Measurements from ENCODE around the gene KATNAL1. TPM values are rescaled to one million over a fixed set of nuclear protein-coding genes. Genes with fewer than 3 reads are reported as not detected.

Gene KATNAL1
- polyA plus RNA-seq, 3 donors: 0.49 to 1.2 (median 1.0) TPM

DNA sequence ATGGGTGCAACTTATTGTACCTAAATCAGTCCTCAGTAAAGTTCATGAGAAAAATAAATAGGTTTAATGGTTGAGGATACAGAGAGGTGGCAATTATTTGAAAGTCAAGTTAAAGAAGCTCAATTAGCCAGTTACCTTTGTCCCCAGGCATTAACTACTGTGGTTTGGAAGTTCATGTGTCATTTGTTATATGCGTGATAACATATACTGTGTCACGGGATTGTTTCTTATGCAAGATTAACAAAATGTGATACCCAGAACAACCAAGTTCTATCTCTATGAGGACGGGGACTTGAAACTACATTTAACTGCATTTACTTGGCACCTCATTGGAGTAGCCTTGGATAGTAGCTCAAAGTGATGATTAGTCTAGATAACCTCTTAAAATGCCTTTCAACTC lies 13.9 kb upstream of the KATNAL1 start:
- peaks cover 6% of the 10 kb centered on the region for H3K4me1 Mint-ChIP-seq
- no CpG with 5 or more reads among the region's 3 CpGs for WGBS (ENCODE audit: insufficient coverage)
- no peaks in the 10 kb centered on the region for H3K79me2 ChIP-seq (ENCODE audit: insufficient read depth, low read length)
- H3K36me3 Mint-ChIP-seq: peaks cover 0 to 2% of the 10 kb centered on the region in 2 donors
- TF ChIP-seq, protein P1, sequence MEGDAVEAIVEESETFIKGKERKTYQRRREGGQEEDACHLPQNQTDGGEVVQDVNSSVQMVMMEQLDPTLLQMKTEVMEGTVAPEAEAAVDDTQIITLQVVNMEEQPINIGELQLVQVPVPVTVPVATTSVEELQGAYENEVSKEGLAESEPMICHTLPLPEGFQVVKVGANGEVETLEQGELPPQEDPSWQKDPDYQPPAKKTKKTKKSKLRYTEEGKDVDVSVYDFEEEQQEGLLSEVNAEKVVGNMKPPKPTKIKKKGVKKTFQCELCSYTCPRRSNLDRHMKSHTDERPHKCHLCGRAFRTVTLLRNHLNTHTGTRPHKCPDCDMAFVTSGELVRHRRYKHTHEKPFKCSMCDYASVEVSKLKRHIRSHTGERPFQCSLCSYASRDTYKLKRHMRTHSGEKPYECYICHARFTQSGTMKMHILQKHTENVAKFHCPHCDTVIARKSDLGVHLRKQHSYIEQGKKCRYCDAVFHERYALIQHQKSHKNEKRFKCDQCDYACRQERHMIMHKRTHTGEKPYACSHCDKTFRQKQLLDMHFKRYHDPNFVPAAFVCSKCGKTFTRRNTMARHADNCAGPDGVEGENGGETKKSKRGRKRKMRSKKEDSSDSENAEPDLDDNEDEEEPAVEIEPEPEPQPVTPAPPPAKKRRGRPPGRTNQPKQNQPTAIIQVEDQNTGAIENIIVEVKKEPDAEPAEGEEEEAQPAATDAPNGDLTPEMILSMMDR (IDR thresholded peaks at IDR 0.05): no peak
- H3K9me3 ChIP-seq (replicated peaks in 1 of 2; ENCODE audit: control insufficient read depth in 1 of 2, insufficient read depth in 1 of 2, low read length in 2 of 2): no peaks in the 10 kb centered on the region
- H3K4me1 ChIP-seq (ENCODE audit: control insufficient read depth in 1 of 2, insufficient read depth in 2 of 2, low read length in 2 of 2): peaks cover 0 to 3% of the 10 kb centered on the region in 2 donors
- H3K4me2 ChIP-seq (replicated peaks; ENCODE audit: extremely low read depth, low read length, poor library complexity, severe bottlenecking): no peak overlapping the region
- H3K27ac Mint-ChIP-seq: no peak overlapping the region
- intact Hi-C loops (cut with micrococcal nuclease): no loop called here
- no peak overlapping the region for H3K4me3 ChIP-seq (replicated peaks in 1 of 3; ENCODE audit: low read depth in 2 of 3, low read length in 3 of 3)
- H3K36me3 ChIP-seq (replicated peaks in 1 of 2; ENCODE audit: control insufficient read depth in 1 of 2, insufficient read depth in 2 of 2, low read length in 2 of 2): no peaks in the 10 kb centered on the region
- no peaks in the 10 kb centered on the region for H4K20me1 ChIP-seq (ENCODE audit: insufficient read depth, low read length)
- H3K27ac ChIP-seq (ENCODE audit: low read depth in 1 of 2, low read length in 2 of 2): no peak overlapping the region
- peaks cover 0 to 3% (median 2%) of the 10 kb centered on the region in 3 donors for H3K27me3 Mint-ChIP-seq (ENCODE audit: low read depth in 3 of 3)
- H3K4me3 Mint-ChIP-seq: no peak overlapping the region
- no peak overlapping the region for H3K9ac ChIP-seq (ENCODE audit: insufficient read depth, low read length, poor library complexity, severe bottlenecking)
- DNase-seq: no peak
- H2AFZ ChIP-seq (ENCODE audit: insufficient read depth, low read depth, low read length, poor library complexity, severe bottlenecking): no peak overlapping the region
- no peaks in the 10 kb centered on the region for H3K27me3 ChIP-seq (ENCODE audit: control insufficient read depth in 2 of 2, insufficient read depth in 2 of 2, low read length in 2 of 2)
- H3K9me3 Mint-ChIP-seq: peaks cover 0 to 2% (median 0%) of the 10 kb centered on the region in 7 donors

DNA sequence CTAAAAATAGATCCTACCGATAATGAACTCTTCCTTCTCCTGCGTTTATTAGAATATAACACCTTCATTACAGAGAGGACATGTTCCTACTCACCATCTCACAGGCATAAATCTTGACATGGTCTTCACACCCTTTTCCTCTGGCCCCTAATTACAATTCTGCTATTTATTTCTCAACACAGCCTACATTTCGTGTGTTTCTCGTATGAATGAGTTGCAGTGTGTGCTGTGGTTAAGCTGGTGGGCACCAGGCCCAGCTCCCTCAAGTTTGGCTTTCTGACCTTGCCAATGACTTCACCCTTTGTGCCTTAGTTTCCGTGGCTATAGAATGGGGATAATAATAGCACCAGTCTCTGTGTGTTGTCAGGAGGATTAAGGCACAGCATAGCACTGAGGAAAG lies 12.3 kb upstream of the KATNAL1 start:
- Histone ChIP-seq H3K9me3 (replicated peaks in 1 of 2; ENCODE audit: control insufficient read depth in 1 of 2, insufficient read depth in 1 of 2, low read length in 2 of 2) (no peaks in the 10 kb centered on the region), H3K27ac (ENCODE audit: low read depth in 1 of 2, low read length in 2 of 2) (no peak overlapping the region), H3K36me3 (replicated peaks in 1 of 2; ENCODE audit: control insufficient read depth in 1 of 2, insufficient read depth in 2 of 2, low read length in 2 of 2) (no peaks in the 10 kb centered on the region), H2AFZ (ENCODE audit: insufficient read depth, low read depth, low read length, poor library complexity, severe bottlenecking) (no peak overlapping the region), H3K4me3 (replicated peaks in 1 of 3; ENCODE audit: low read depth in 2 of 3, low read length in 3 of 3) (no peak overlapping the region), H3K9ac (ENCODE audit: insufficient read depth, low read length, poor library complexity, severe bottlenecking) (no peak overlapping the region), H3K4me2 (replicated peaks; ENCODE audit: extremely low read depth, low read length, poor library complexity, severe bottlenecking) (no peak overlapping the region), H3K79me2 (ENCODE audit: insufficient read depth, low read length) (no peaks in the 10 kb centered on the region), H3K4me1 (ENCODE audit: control insufficient read depth in 1 of 2, insufficient read depth in 2 of 2, low read length in 2 of 2) (peaks cover 8 to 11% of the 10 kb centered on the region in 2 donors), H4K20me1 (ENCODE audit: insufficient read depth, low read length) (no peaks in the 10 kb centered on the region), H3K27me3 (ENCODE audit: control insufficient read depth in 2 of 2, insufficient read depth in 2 of 2, low read length in 2 of 2) (no peaks in the 10 kb centered on the region)
- intact Hi-C loops (cut with micrococcal nuclease): no loop called here
- WGBS (ENCODE audit: insufficient coverage): 86% methylated on average over 2 of the region's 5 CpGs
- no peak for DNase-seq
- Mint-ChIP-seq H3K4me1 (peaks cover 6% of the 10 kb centered on the region), H3K27me3 (ENCODE audit: low read depth in 3 of 3) (peaks cover 0 to 3% (median under 1%) of the 10 kb centered on the region in 3 donors), H3K9me3 (no peaks in the 10 kb centered on the region), H3K4me3 (no peak overlapping the region), H3K36me3 (peaks cover 0 to 2% of the 10 kb centered on the region in 2 donors), H3K27ac (no peak overlapping the region)
- TF ChIP-seq, protein P1 (IDR thresholded peaks at IDR 0.05): no peak

Measured in CD14-positive monocyte (primary cell).